K562 (cell line): ENCODE results near the gene CUEDC2. TPM values are rescaled to one million over a fixed set of nuclear protein-coding genes. Genes with fewer than 3 reads are reported as not detected.
A peak's percentile ranks its signal among the peaks of the same experiment; 100 is the strongest.

Experiments used
- CREB1 ChIP-seq, 2 experiments: sonication (generic) in 1 of 2; formaldehyde crosslinking in 1 of 2; IDR thresholded peaks; 2 replicates each; pipeline versions ENCODE4 v1.6.1 to v1.8.0; 2012 to 2022; ENCODE audit warnings: inconsistent platforms in 1 of 2, mild to moderate bottlenecking in 1 of 2, missing genetic modification reagents in 1 of 2, moderate library complexity in 1 of 2
- DMBX1 ChIP-seq: fragments of 250-450 bp; sonication (Bioruptor Pico); IDR thresholded peaks from 2 replicates; pipeline ENCODE4 v1.8.0; 2022; ENCODE audit warnings: inconsistent platforms, mild to moderate bottlenecking, moderate library complexity, borderline replicate concordance
- ELF4 ChIP-seq: fragments of 450-650 bp; formaldehyde crosslinking; IDR thresholded peaks from 2 replicates; pipeline ENCODE4 v1.4.0; 2022; ENCODE audit warnings: missing genetic modification characterization
- ELK3 ChIP-seq: fragments of 450-650 bp; formaldehyde crosslinking; IDR thresholded peaks from 2 replicates; pipeline ENCODE4 v1.4.0; 2020; ENCODE audit warnings: mild to moderate bottlenecking
- PTTG1 ChIP-seq: fragments of 450-650 bp; IDR thresholded peaks from 2 replicates; pipeline ENCODE4 v1.6.1; 2016; ENCODE audit warnings: low read depth, mild to moderate bottlenecking, missing genetic modification characterization, missing compliant biosample characterization
- SAFB ChIP-seq: fragments of 200-400 bp; formaldehyde crosslinking; IDR thresholded peaks from 2 replicates; pipeline ENCODE4 v1.6.1; 2017; ENCODE audit warnings: low read depth, low read length, borderline replicate concordance
- ZNF232 ChIP-seq: sonication (generic); formaldehyde crosslinking; IDR thresholded peaks from 2 replicates; pipeline ENCODE4 v1.8.0; 2022; ENCODE audit warnings: mild to moderate bottlenecking, missing genetic modification reagents
- ZNF639 ChIP-seq, 2 experiments: fragments of 200-800 bp in 1 of 2; sonication (Bioruptor generic) in 1 of 2; sonication (generic) in 1 of 2; formaldehyde crosslinking in 1 of 2; IDR thresholded peaks in 1 of 2; conservative IDR thresholded peaks in 1 of 2; 2 replicates each; pipeline versions ENCODE4 v1.5.0 to v1.6.1; 2016 to 2020; ENCODE audit warnings: missing compliant biosample characterization in 1 of 2, missing genetic modification characterization in 1 of 2, missing genetic modification reagents in 1 of 2
- polyA plus RNA-seq, 8 experiments: library from polyadenylated mRNA; depleted of rRNA in 4 of 8; stranded (reverse) in 5 of 8; unstranded in 3 of 8; fragments of >200 nt; fragmentation: Nextera tagmentation in 2 of 8; fragmentation: Illumina TruSeq in 1 of 8; extraction: Ambion mirVana in 2 of 8; extraction: Trizol in 1 of 8; gene quantifications; 2 replicates each; pipeline versions ENCODE4 v1.2.1 to v1.2.3, GENCODE V29; 2011 to 2014; ENCODE audit warnings: inconsistent platforms in 1 of 8, missing spikeins in 1 of 8
- total RNA-seq, 7 experiments: library from RNA; depleted of rRNA in 6 of 7; stranded (reverse); fragments of >200 nt in 6 of 7; fragmentation: Illumina TruSeq in 2 of 7; extraction: Trizol in 2 of 7; gene quantifications; 2 replicates each; pipeline versions ENCODE4 v1.2.1 to v1.2.3, GENCODE V29; 2011 to 2021; ENCODE audit warnings: low replicate concordance in 1 of 7
- TF ChIP-seq, protein P1 (sequence below): fragments of 250-450 bp; sonication (Bioruptor Pico); IDR thresholded peaks from 2 replicates; pipeline ENCODE4 v1.8.0; 2022; ENCODE audit warnings: inconsistent platforms, mild to moderate bottlenecking, moderate library complexity, borderline replicate concordance
- TF ChIP-seq, protein P2 (sequence below): fragments of 250-450 bp; sonication (Bioruptor Pico); IDR thresholded peaks from 2 replicates; pipeline ENCODE4 v1.4.0; 2020; ENCODE audit warnings: mild to moderate bottlenecking, moderate library complexity, borderline replicate concordance
- TF ChIP-seq, protein P3 (sequence below): fragments of 250-450 bp; sonication (Bioruptor Pico); IDR thresholded peaks from 2 replicates; pipeline ENCODE4 v1.9.0; 2021; ENCODE audit warnings: mild to moderate bottlenecking, inconsistent platforms
- TF ChIP-seq, protein P4 (sequence below), 2 experiments: fragments of 450-650 bp in 1 of 2; sonication (generic) in 1 of 2; formaldehyde crosslinking in 1 of 2; IDR thresholded peaks in 1 of 2; conservative IDR thresholded peaks in 1 of 2; 2 replicates each; pipeline versions ENCODE4 v1.6.1 to v1.8.1; 2016 to 2023; ENCODE audit warnings: mild to moderate bottlenecking in 2 of 2, moderate library complexity in 2 of 2, inconsistent platforms in 1 of 2, missing genetic modification reagents in 1 of 2
- TF ChIP-seq, protein P5 (sequence below): fragments of 450-650 bp; IDR thresholded peaks from one replicate; pipeline ENCODE4 v1.6.1; 2018; ENCODE audit warnings: mild to moderate bottlenecking, moderate library complexity; ENCODE audit not compliant: partially characterized antibody

The CUEDC2 gene
- total and polyA plus RNA-seq, 9 of the 15 experiments (the other 6 are each of a cell fraction or from before 2014, with no cell fraction given): 8.5 to 48.9 (median 27.4) TPM

GRCh38 chr10:102422545-102423129, 9.7 kb downstream of the CUEDC2 start (continued):
- TF ChIP-seq SAFB (peak; percentile 68; the same call in 1 of the 2 replicates), ZNF232 (CRISPR knock-in tag) (no peak), CREB1 (IDR thresholded peaks at IDR 0.05) (peak; percentile 51; the same call in 1 of the 2 replicates), CREB1 (CRISPR knock-in tag; IDR thresholded peaks at IDR 0.05) (peak; percentile 62; the same call in 1 of the 2 replicates), ELF4 (no peak), ELK3 (CRISPR knock-in tag) (no peak), DMBX1 (CRISPR knock-in tag) (no peak), ZNF639 (CRISPR knock-in tag; conservative IDR thresholded peaks at IDR 0.05 in 1 of 2, IDR thresholded peaks at IDR 0.05 in 1 of 2) (peak in 1 of 2 experiments; percentile 48; a peak in 1 of 4 replicates), PTTG1 (tag) (no peak)
- TF ChIP-seq, protein P1, sequence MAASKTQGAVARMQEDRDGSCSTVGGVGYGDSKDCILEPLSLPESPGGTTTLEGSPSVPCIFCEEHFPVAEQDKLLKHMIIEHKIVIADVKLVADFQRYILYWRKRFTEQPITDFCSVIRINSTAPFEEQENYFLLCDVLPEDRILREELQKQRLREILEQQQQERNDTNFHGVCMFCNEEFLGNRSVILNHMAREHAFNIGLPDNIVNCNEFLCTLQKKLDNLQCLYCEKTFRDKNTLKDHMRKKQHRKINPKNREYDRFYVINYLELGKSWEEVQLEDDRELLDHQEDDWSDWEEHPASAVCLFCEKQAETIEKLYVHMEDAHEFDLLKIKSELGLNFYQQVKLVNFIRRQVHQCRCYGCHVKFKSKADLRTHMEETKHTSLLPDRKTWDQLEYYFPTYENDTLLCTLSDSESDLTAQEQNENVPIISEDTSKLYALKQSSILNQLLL: no peak
- TF ChIP-seq, protein P2, sequence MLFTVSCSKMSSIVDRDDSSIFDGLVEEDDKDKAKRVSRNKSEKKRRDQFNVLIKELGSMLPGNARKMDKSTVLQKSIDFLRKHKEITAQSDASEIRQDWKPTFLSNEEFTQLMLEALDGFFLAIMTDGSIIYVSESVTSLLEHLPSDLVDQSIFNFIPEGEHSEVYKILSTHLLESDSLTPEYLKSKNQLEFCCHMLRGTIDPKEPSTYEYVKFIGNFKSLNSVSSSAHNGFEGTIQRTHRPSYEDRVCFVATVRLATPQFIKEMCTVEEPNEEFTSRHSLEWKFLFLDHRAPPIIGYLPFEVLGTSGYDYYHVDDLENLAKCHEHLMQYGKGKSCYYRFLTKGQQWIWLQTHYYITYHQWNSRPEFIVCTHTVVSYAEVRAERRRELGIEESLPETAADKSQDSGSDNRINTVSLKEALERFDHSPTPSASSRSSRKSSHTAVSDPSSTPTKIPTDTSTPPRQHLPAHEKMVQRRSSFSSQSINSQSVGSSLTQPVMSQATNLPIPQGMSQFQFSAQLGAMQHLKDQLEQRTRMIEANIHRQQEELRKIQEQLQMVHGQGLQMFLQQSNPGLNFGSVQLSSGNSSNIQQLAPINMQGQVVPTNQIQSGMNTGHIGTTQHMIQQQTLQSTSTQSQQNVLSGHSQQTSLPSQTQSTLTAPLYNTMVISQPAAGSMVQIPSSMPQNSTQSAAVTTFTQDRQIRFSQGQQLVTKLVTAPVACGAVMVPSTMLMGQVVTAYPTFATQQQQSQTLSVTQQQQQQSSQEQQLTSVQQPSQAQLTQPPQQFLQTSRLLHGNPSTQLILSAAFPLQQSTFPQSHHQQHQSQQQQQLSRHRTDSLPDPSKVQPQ (CRISPR knock-in tag): no peak
- TF ChIP-seq, protein P3, sequence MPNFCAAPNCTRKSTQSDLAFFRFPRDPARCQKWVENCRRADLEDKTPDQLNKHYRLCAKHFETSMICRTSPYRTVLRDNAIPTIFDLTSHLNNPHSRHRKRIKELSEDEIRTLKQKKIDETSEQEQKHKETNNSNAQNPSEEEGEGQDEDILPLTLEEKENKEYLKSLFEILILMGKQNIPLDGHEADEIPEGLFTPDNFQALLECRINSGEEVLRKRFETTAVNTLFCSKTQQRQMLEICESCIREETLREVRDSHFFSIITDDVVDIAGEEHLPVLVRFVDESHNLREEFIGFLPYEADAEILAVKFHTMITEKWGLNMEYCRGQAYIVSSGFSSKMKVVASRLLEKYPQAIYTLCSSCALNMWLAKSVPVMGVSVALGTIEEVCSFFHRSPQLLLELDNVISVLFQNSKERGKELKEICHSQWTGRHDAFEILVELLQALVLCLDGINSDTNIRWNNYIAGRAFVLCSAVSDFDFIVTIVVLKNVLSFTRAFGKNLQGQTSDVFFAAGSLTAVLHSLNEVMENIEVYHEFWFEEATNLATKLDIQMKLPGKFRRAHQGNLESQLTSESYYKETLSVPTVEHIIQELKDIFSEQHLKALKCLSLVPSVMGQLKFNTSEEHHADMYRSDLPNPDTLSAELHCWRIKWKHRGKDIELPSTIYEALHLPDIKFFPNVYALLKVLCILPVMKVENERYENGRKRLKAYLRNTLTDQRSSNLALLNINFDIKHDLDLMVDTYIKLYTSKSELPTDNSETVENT (CRISPR knock-in tag): peak; percentile 26; the same call in 1 of the 2 replicates
- TF ChIP-seq, protein P4, sequence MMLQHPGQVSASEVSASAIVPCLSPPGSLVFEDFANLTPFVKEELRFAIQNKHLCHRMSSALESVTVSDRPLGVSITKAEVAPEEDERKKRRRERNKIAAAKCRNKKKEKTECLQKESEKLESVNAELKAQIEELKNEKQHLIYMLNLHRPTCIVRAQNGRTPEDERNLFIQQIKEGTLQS (IDR thresholded peaks at IDR 0.05): no peak
- TF ChIP-seq, protein P4 (CRISPR knock-in tag; conservative IDR thresholded peaks at IDR 0.05): no peak
- TF ChIP-seq, protein P5, sequence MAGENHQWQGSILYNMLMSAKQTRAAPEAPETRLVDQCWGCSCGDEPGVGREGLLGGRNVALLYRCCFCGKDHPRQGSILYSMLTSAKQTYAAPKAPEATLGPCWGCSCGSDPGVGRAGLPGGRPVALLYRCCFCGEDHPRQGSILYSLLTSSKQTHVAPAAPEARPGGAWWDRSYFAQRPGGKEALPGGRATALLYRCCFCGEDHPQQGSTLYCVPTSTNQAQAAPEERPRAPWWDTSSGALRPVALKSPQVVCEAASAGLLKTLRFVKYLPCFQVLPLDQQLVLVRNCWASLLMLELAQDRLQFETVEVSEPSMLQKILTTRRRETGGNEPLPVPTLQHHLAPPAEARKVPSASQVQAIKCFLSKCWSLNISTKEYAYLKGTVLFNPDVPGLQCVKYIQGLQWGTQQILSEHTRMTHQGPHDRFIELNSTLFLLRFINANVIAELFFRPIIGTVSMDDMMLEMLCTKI: no peak
